ENCODE results near the gene PREP.

GRCh38 chr6:105384004-105384403 lies 18.9 kb downstream of the PREP start:
- TF ChIP-seq CTCF (conservative IDR thresholded peaks at IDR 0.05; ENCODE audit: low read length) (no peak), EZH2phosphoT487 (IDR thresholded peaks at IDR 0.05; ENCODE audit: borderline replicate concordance) (no peak)
